GM12801 (cell line): ENCODE measurements around the gene ACOT11.

Source experiments
- TF ChIP-seq, protein P1 (sequence below): IDR thresholded peaks from one replicate; pipeline ENCODE4 v1.5.1; 2011; ENCODE audit warnings: control low read depth; ENCODE audit not compliant: insufficient read length; ENCODE audit errors: extremely low read depth

The ACOT11 gene

DNA sequence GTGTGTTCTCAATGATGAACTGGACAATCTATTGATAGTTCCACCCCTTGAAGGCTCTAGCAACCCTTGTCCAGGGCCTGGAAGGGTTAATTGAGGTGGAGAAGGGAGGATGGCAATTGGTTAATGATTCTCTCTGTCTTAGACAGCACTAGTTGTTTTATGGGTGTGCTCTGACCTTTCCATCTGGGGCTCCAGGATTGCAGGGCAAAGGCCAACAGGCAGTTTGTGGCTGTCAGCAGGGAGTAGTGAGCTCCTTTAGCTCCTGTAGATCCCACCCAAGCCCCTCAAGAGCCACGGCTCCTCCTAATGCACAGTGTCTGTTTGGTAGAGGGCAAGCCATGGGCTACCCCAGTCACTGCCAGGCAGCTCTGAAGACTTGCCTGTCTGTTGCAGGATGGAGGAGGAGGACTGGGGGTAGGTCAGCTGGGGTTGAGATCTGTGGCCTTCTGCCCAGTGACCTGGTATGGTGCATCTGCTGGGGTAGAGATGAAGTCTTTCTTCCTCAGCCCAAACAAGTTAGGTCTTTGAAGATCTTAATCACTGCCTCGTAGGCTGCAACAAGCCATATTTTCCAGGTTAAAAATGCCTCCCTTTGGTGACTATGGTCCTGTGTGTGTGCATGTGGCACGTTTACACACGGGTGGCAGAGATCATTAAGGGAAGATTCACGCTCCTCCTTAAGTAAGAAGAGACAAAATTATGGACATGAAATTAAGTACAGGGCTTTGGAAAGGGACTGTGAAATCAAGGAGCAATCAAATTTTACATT lies 101.3 kb downstream of the ACOT11 start:
- TF ChIP-seq, protein P1, sequence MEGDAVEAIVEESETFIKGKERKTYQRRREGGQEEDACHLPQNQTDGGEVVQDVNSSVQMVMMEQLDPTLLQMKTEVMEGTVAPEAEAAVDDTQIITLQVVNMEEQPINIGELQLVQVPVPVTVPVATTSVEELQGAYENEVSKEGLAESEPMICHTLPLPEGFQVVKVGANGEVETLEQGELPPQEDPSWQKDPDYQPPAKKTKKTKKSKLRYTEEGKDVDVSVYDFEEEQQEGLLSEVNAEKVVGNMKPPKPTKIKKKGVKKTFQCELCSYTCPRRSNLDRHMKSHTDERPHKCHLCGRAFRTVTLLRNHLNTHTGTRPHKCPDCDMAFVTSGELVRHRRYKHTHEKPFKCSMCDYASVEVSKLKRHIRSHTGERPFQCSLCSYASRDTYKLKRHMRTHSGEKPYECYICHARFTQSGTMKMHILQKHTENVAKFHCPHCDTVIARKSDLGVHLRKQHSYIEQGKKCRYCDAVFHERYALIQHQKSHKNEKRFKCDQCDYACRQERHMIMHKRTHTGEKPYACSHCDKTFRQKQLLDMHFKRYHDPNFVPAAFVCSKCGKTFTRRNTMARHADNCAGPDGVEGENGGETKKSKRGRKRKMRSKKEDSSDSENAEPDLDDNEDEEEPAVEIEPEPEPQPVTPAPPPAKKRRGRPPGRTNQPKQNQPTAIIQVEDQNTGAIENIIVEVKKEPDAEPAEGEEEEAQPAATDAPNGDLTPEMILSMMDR, result no peak

GRCh38 chr1:54649921-54650320 lies 101.9 kb downstream of the ACOT11 start:
- TF ChIP-seq, protein P1, result no peak

DNA sequence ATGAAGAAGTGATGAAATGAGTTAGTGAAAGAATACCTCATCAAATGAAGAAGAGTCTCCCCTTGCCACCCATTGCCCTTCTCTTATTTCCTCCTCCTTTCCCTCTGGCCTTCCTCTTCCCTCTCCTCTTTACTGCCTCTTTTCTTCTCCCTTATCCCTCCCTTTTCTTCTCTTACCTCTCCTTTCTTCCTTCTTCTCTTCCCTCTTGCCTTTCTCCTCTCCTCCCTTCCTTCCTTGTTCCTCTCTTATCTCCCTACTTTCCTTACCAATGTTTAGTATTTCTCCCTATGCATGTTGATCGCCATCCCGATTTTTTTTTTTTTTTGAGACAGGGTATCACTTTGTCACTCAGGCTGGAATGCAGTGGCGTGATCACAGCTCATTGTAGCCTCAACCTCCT lies 102.4 kb downstream of the ACOT11 start:
- TF ChIP-seq, protein P1, result no peak

DNA sequence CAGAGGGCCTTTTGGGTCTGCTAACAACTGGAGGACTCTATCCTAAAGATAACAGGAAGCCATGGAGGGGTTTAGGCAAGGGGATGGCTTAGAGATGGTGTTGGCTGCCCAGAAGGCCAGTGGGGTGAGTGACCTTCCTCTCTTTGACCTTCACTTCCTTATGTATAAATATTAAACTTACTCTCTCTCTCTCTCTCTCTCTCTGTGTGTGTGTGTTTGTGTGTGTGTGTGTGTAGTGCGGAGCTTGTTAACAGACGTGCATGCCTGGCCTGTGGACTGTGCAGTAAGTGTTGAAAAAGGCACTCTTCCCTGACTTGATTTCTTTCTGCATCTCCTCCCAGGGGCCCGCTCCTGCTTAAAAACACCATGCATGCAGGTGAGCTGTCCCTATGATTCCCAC lies 103.6 kb downstream of the ACOT11 start:
- TF ChIP-seq, protein P1, result no peak

DNA sequence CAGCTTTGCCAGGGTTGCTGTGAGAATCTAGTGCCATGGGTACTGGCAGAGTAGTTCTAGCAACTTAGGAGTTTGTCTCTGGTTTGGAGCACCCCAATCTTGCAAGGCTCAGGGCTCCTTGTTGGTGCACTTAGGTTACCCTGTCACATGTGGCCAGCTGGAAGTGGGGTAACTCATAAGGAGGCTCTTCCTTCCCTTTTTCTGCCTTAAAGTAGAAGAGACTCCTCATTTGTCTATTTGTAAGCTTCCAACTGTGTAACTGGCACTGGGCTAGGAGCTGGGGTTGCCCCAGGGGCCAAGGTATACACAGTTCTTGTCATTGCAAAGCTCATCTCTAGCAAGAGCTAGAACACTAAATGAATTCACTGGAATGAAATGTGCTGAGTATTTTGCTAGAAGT lies 104.1 kb downstream of the ACOT11 start:
- TF ChIP-seq, protein P1, result no peak

- TF ChIP-seq, protein P1, result no peak
Observed at GRCh38 chr1:54653036-54653435, 105.0 kb downstream of the ACOT11 start.

GRCh38 chr1:54658164-54658913 lies 110.3 kb downstream of the ACOT11 start:
- TF ChIP-seq, protein P1, result no peak
